ENCODE data around the gene ADCY10.
"Not testable (repeated sequence)": the region's sequence is repeated elsewhere in the genome, so short reads cannot be mapped to it uniquely, and the experiment has no call there.

Gene ADCY10, protein sequence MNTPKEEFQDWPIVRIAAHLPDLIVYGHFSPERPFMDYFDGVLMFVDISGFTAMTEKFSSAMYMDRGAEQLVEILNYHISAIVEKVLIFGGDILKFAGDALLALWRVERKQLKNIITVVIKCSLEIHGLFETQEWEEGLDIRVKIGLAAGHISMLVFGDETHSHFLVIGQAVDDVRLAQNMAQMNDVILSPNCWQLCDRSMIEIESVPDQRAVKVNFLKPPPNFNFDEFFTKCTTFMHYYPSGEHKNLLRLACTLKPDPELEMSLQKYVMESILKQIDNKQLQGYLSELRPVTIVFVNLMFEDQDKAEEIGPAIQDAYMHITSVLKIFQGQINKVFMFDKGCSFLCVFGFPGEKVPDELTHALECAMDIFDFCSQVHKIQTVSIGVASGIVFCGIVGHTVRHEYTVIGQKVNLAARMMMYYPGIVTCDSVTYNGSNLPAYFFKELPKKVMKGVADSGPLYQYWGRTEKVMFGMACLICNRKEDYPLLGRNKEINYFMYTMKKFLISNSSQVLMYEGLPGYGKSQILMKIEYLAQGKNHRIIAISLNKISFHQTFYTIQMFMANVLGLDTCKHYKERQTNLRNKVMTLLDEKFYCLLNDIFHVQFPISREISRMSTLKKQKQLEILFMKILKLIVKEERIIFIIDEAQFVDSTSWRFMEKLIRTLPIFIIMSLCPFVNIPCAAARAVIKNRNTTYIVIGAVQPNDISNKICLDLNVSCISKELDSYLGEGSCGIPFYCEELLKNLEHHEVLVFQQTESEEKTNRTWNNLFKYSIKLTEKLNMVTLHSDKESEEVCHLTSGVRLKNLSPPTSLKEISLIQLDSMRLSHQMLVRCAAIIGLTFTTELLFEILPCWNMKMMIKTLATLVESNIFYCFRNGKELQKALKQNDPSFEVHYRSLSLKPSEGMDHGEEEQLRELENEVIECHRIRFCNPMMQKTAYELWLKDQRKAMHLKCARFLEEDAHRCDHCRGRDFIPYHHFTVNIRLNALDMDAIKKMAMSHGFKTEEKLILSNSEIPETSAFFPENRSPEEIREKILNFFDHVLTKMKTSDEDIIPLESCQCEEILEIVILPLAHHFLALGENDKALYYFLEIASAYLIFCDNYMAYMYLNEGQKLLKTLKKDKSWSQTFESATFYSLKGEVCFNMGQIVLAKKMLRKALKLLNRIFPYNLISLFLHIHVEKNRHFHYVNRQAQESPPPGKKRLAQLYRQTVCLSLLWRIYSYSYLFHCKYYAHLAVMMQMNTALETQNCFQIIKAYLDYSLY (N-terminal part only)

DNA sequence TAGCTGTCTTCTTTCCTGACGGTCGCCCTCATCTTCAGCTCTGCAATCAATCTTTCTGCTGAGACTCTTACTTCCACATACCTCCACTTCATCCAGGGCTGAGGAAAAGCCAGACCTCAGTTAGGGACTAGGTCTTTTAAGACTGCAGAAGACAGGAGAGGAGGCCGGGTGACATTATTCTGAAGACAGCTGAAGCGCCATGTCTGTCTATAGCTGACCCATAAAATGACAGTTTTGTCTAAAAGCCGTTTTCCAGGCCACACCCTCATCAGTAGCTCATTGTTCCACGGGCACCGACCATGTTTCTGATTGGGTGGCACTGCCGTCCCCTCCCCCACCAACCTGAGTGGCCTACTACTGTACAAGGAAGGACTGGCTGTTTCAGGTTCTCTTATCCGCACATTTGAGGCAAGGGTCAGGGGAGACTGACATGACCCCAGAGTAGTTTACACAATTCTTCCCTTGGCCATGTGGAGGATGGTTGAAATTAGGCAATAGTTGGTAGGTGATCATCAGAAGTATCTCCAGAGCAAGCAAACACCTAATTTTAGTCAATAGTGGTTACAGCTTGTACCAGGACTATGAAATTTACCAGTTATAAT is at the start of gene ADCY10:
Gene ADCY10, minus strand, starts transcription at position 240 of the 602 bp plus-strand sequence. CDS start 8,994 bp downstream, outside the sequence.
- no peak for DNase-seq

DNA sequence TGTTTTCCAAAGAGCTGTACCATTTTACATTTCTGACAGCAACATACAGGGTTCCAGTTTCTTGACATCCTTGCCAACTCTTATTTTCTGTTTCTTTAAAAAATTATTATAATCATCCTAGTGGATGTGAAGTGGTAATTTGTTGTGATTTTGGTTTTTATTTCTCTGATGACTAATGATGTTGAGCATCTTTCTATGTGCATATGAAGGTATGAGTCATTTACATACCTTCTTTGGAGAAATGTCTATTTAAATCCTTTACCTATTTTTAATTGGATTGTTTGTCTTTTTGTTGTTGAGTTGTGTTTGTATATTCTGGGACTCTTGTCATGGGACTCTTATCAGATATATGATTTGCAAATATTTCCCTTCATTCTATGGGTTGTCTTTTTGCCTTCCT is 43.8 kb upstream of the ADCY10 start:
- DNase-seq = no peak

DNA sequence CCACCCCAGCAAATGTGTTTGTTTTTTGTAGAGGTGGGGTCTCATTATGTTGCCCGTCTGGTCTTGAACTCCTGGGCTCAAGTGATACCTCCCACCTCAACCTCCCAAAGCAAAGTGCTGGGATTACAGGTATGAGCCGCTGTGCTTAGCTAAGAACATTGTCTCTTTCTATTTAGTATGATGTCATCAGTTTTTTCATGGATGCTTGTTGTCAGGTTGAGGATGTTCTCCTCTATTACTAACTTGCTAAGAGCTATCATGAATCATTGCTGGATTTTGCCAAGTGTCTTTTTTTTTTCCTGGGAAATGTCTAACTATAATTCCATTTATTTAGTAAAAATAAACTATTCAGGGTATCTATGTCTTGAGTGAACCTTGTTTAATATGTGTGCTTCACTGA is 42.0 kb upstream of the ADCY10 start:
- DNase-seq = no peak

DNA sequence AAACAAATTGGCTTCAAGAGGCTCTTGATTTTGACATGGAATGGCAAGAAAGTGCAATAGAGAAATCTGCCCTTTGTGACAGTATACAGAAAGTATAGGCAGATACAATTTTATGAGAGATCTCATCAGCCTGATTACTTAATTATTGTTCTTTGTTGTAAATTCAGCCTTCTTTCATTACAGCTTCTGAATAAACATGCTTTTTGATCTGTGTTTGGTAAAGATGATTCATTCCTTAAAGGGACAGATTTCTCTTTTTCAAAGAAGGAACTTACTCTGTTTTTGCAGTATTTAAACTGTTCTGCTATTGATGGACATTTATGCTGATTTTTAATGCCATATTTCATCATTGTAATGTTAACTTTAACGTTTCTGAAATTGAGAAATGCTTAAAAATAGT is 36.6 kb upstream of the ADCY10 start:
- DNase-seq = no peak

DNA sequence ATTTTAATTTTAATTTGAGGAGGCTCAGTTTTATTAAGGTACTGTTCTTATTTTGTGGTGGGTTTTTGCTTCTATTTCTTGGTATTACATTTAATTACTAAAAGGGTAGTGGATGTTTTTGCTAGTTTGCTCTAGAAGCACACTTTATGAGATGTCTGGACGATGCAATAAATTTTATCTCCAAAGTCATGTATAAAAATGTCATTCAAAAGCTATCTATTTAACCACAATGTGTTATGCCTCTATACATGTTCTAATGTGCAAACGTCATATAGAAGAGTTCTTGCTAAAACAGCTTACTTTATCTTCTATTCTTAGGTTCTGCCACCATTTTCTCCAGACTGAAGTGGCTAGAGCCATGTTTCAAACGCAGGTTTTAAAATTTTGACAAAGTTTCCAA is 35.9 kb upstream of the ADCY10 start:
- no peak for DNase-seq

DNA sequence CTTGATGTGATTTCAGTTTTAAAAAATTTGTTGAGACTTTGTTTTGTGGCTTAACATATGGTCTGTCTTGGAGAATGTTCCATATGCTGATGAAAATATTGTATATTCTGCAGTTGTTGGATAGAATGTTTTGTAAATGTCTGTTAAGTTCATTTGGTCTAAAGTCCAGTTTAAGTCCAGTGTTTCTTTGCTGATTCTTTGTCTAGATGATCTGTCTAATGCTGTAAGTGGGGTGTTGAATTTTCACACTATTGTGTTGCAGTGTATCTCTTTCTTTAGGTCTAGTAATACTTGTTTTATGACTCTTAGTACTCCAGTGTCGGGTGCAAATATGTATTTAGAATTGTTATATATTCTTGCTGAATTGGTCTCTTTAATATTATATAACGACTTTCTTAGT is 33.8 kb upstream of the ADCY10 start:
- no peak for DNase-seq

DNA sequence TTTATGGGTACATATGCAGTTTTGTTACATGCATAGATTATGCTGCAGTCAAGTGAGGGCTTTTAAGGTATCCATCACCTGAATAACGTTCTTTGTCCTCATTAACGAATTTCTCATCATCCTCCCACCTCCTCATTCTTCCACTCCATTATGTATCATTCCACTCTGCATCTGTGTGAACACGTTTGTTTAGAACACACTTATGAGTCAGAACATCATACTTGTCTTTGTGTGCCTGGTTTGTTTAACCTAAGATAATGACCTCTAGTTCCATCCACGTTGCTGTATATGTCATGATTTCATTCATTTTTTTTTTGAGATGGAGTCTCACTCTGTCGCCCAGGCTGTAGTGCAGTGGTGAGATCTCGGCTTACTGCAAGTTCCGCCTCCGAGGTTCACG is 29.6 kb upstream of the ADCY10 start:
- no peak for DNase-seq

DNA sequence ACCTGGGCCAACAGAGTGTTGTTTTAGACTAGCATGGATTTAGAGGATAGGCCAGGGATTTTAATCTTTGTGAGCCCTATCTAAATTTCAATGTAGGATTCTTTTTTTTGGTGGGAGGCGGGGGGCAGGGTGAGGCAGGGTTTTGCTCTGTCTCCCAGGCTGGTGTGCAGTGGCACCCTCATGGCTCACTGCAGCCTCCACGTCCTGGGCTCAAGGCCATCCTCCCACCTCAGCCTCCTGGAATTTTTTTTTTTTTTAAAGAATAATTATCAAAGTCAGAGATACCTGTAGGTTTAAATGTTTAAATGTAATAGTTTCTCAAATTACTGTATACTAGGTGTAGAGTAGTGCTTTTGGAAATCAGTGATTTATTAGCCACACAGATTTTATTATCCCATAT is 26.3 kb upstream of the ADCY10 start:
- DNase-seq = no peak

DNA sequence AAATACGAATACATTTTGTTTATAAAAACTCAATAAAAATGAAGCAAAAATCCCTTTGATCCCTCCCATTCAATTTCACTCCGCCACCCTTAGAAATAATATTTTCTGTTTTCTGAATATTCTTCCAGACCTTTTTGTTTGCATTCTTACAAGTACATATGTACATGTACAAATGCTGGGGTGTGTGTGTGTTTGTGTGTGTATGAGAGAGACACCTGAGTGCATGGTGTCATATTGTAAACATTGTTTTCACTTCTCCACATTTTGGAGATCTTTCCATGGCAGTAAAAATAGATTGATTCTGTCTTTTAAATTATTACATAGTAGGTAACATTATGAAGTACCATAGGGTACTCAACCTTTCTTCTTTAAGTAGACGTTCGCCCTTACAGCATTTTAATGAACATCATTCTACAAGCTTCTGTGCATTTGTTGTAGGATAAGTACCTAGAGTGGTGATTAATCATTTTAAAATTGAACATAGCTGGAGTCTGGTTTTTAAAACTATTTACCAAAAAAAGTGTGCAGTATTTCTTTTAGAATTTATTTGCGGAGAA is 24.2 kb upstream of the ADCY10 start:
- DNase-seq = peak; percentile 10

DNA sequence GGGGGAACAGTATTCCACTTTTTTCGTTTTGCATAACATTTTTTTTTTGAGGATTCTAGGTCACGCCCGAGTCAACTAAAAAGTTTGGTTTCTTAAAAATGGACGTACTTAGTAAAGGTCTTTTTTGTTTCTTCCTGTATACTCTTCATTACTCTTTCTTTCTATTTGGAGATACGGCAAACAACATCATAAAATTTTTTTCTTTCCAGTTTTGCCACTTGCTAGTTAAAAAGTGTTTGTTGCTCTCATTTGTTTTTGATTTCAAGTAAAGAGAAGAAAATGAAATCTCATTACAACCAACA is 23.7 kb upstream of the ADCY10 start:
- DNase-seq = no peak

DNA sequence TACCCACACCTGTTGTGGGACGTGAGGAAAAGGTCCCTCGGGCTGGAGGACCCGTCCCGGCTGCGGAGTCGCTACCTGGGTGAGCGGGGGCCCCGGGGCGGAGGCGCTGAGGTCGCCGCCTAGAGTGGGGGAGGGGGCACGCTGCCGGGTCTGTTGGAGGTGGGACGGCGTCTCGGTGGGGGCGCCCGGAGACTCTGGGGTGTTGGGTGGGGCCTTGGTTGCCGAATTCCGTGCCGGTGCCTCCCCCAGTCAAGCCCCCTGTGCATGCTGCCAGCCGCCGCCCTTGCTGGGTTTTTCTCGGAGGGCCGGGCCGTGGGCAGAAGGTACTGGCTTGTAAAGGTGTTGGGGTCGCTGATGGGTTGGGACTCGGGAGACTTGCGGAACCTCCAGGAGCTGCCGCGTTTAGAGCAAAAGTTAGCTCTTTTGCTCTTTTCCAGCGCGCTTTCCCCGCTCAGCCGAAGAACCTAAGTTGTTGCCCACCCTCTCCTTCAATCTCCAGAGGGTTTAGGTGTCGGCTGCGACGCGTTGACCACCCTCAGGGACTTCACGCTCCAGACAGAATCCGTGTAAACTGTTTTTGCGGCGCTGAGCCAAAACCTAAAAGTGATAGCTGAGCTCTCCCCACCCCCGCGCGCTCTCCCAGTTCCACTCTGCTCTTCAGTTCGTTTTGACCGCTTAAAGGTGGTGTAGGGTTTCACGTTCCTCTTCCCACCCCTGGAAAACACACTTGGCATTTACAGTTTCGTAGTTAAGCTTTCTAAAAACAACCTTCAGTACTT is 23.2 kb upstream of the ADCY10 start, which contains the start of gene MPC2:
Gene MPC2, minus strand, starts transcription at position 143 of the 779 bp plus-strand sequence. CDS start 1,231 bp downstream, outside the sequence.
- DNase-seq = peak; percentile 87

DNA sequence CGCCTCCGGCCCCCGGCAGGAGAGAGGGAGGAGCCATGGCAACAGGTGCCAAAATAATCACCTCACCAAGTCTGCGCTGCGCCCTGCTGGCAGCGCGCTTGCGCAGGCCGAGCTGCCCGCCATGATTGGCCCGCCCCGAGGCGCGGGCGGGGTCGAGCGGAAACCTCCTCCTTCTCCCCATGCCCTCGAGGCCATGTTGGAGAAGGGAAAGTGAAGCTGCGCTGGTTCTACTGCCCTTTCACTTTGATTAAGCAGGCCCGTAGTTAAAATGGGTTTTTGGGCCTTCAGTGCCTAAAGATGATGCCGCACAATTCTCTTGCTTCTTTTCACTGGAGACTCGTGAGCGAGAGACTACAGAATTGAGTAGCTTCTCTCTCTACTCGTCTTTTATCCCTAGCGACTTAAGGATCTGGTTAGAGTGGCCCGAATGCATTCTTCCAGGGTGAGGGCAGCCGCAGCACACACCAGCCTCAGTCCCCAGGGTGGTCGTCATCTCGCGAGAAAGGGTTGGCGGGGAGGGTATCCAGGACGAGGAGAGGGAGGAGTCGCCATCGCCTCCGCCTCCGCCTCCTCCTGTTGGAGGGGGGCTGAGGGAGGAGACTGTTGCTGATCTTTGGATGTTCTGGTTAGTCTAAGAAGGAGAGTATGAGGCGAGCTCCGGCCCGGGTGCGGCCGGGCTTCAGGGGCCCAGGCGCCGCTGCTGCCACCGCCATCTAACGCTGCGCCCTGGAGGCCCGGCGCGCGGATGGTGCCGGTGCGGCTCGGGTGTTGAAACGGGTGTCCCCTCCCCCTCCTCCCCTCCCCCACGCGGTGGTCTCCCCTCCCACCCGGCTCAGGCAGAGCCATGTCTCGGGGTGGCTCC is 22.4 kb upstream of the ADCY10 start, which contains the start of gene DCAF6:
Gene DCAF6, plus strand, starts transcription at position 616 of the 862 bp plus-strand sequence. Its CDS starts 229 bp downstream, at position 845.
- peak; percentile 99 for DNase-seq

DNA sequence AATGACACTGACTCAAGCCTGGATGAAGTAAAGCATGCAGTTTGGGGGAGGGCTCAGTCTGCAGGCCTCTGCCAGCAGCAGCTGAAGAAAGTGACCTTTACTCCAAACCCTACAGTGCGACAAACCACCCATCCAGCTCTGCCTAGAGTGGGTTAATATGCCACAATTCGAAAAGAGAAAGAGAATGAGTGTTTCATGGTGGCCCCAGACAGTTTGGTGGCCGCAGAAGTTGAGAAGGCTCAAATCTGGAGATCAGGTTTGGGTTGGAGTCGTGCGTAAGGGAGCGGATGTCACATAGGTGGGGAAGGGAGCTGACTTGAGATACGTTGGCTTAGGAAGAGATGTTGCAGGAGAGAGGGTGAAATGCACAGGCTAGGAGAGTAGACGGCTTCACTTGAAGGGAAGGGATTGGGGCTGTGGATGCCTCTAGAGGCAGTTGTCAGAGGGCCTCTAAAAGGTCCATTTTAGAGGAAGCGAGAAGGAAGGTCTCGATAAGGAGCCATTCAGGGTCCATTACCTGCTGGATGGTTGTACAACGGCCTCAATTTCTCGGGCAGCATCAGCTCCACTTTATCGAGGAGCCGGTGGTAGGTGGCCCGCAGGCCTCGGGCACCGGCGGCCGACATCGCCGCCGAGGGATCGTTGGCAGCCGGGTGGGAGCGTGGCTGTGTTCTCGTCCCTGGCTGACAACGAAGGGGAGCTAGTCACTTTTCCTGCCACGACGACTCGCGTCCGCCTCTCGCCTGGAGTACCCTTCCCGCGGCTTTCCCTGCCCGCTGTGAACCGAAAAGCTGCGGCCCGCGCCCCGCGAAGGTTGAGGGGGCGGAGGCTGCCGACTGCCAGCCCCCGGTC is 21.5 kb upstream of the ADCY10 start:
- DNase-seq = peak; percentile 68

DNA sequence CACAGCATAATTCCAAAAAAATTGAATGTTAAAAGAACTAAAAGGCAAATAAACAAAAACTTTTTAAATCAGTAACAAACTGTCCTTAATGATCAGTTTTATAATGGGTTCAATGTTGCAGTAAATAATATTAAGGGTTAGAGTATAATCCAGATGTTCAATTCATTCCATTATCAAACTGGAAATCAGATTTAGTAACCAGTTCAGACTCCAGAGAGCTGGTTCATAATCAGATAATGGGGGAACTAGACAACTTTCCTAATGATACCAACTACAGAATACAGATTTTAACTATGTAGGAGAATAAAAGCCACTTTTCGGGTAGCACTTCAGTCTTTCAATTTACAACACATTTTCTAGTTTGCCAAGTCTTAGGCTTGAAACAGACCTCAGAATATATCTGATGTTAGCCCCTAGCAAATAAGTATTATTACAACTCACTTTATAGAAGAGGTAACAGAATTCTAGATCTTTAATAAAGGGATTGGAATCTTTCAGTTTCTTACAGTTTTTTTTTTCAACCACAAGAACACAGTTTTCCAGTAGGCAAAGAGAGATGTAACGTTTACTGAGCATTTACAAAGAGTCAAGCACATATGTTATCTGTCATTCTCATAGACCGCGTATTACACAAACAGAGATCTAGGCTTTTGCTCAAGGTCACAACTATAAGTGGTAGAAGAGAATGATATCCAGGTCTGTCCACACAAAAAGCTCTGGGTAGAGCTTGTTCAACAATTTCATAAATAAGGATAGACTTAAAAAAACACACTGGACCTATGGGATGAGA is 20.7 kb upstream of the ADCY10 start:
- no peak for DNase-seq

DNA sequence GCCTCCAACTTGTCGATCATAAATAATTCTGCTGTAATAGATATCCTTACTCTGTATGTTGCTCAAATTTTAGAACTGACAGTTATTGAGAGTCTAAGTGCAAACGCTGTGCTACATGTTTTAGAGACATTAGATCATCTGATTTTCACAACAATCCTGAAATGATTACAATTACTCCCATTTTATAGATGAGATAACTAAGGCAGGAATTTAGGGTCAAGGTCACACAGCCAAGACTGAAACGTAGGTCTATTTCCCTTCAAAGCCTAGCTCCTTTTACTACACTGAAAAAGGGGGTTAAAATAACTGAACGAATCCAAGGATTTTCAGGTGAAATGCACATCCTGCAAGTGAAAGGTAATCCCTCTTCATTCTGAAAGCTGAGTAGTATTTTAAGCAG is 19.9 kb upstream of the ADCY10 start:
- no peak for DNase-seq

DNA sequence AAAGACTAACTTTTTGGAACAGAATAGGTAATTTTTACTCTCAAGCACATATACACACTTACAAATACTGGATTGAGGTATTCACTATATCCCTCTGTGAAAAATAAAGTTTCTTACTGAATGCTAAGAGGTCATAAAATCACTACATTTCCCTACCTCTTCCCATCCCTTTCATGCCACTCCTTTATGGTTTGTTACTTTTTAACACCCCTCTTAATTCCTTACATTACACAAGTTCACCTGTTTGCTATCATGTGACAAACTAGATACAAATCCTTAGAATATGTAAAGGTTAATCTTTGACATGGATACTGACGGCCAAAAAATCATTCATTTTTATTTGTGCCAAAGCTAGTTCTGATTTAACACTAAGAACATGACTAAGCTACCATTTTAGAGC is 15.8 kb upstream of the ADCY10 start:
- DNase-seq = no peak

DNA sequence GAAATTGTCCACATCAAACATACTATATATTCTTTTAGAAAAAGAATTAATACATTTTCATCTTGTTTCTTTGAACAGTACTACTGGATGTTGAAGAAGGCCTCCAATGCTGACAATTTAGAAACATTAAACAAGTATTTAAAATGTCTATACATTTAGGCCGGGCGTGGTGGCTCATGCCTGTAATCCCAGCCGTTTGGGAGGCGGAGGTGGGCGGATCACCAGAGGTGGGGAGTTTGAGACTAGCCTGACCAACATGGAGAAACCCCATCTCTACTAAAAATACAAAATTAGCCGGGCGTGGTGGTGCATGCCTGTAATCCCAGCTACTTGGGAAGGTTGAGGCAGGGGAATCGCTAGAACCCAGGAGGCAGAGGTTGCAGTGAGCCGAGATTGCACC is 15.0 kb upstream of the ADCY10 start:
- not testable (repeated sequence) for DNase-seq

DNA sequence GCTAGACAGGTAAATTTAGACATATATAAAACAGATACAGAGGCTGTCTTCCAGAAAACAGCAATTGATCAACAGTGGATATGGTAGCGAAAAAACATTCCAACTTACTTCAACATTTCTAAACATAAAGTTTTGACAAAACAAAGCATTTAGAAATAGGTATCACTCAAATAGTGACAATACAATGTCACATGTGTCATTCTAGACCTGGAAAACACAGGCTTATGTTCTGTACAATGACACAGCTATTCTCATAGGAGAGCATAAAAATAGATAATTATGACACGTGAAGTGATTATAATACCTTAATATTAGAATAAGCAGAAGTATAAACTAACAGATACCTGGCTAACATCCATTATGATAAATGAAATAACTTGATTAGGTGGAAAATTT is 14.5 kb upstream of the ADCY10 start:
- no peak for DNase-seq
